Activated CD8-positive, alpha-beta memory T cell treated with anti-CD3 and anti-CD28 coated beads for 36 hours (primary cell): ENCODE results near the gene FSTL4. TPM values are rescaled to one million over a fixed set of nuclear protein-coding genes. Genes with fewer than 3 reads are reported as not detected.

Source experiments
- CTCF ChIA-PET: fragments of 350-600 bp; sonication (Branson Sonifier 250); formaldehyde crosslinking; loops from one replicate; lab custom pipeline; 2021; ENCODE audit warnings: antibody characterized with exemption; lab: Charles Lee
- POLR2A ChIA-PET: fragments of 350-600 bp; sonication (Branson Sonifier 250); formaldehyde crosslinking; loops from one replicate; lab custom pipeline; 2021; ENCODE audit warnings: antibody characterized with exemption; lab: Charles Lee
- total RNA-seq, 2 experiments: library from RNA; stranded (reverse); gene quantifications; one replicate each; pipeline ENCODE4 v1.2.3, GENCODE V29; 2021

Gene FSTL4
- total RNA-seq, 2 experiments from 2014 or later, result 0.30 TPM; not detected in 1

- ChIA-PET CTCF (no interaction called here), POLR2A (no interaction called here)
These were observed 337.8 kb downstream of the FSTL4 start for GRCh38 chr5:133274597-133274935.

GRCh38 chr5:133273661-133274596 lies 338.4 kb downstream of the FSTL4 start:
- ChIA-PET CTCF (no interaction called here), POLR2A (no interaction called here)

GRCh38 chr5:133272345-133272744 lies 340.0 kb downstream of the FSTL4 start:
- POLR2A ChIA-PET, result no interaction called here
- CTCF ChIA-PET, result no interaction called here

GRCh38 chr5:133271606-133272005 lies 340.7 kb downstream of the FSTL4 start:
- POLR2A ChIA-PET, result no interaction called here

GRCh38 chr5:133269691-133270090 lies 342.6 kb downstream of the FSTL4 start:
- POLR2A ChIA-PET, result no interaction called here
- CTCF ChIA-PET, result no interaction called here

More at GRCh38 chr5:133271606-133272005, 340.7 kb downstream of the FSTL4 start:
- CTCF ChIA-PET, result no interaction called here

GRCh38 chr5:133267601-133268000 lies 344.7 kb downstream of the FSTL4 start:
- CTCF ChIA-PET, result no interaction called here

GRCh38 chr5:133266966-133267365 lies 345.4 kb downstream of the FSTL4 start:
- POLR2A ChIA-PET, result no interaction called here
- CTCF ChIA-PET, result no interaction called here

More at GRCh38 chr5:133267601-133268000, 344.7 kb downstream of the FSTL4 start:
- POLR2A ChIA-PET, result no interaction called here

- ChIA-PET CTCF (no interaction called here), POLR2A (no interaction called here)
These were observed 345.8 kb downstream of the FSTL4 start for GRCh38 chr5:133266527-133266878.

- CTCF ChIA-PET, result no interaction called here
- POLR2A ChIA-PET, result no interaction called here
These were observed 346.4 kb downstream of the FSTL4 start for GRCh38 chr5:133265720-133266526.

GRCh38 chr5:133265257-133265656 lies 347.1 kb downstream of the FSTL4 start:
- POLR2A ChIA-PET, result no interaction called here
- CTCF ChIA-PET, result no interaction called here

- POLR2A ChIA-PET, result no interaction called here
- CTCF ChIA-PET, result no interaction called here
These were observed 349.7 kb downstream of the FSTL4 start for GRCh38 chr5:133262690-133263089.

GRCh38 chr5:133261993-133262392 lies 350.3 kb downstream of the FSTL4 start:
- ChIA-PET POLR2A (no interaction called here), CTCF (no interaction called here)

GRCh38 chr5:133260715-133261114 lies 351.6 kb downstream of the FSTL4 start:
- POLR2A ChIA-PET, result no interaction called here
- CTCF ChIA-PET, result no interaction called here

GRCh38 chr5:133259199-133259997 lies 352.9 kb downstream of the FSTL4 start:
- CTCF ChIA-PET, result interaction anchor here (0.7 kb wide), 1 partner anchor 60 kb away, joined by 3 read pairs; no protein-coding TSS in a partner anchor
- POLR2A ChIA-PET, result no interaction called here

GRCh38 chr5:133257977-133258376 lies 354.4 kb downstream of the FSTL4 start:
- CTCF ChIA-PET, result no interaction called here
- POLR2A ChIA-PET, result no interaction called here

- POLR2A ChIA-PET, result no interaction called here
- CTCF ChIA-PET, result no interaction called here
These were observed 356.1 kb downstream of the FSTL4 start for GRCh38 chr5:133256276-133256675.

GRCh38 chr5:133254803-133255202 lies 357.5 kb downstream of the FSTL4 start:
- ChIA-PET POLR2A (no interaction called here), CTCF (no interaction called here)

- POLR2A ChIA-PET, result no interaction called here
- CTCF ChIA-PET, result no interaction called here
These were observed 358.7 kb downstream of the FSTL4 start for GRCh38 chr5:133253671-133254070.

- ChIA-PET CTCF (no interaction called here), POLR2A (no interaction called here)
These were observed 359.3 kb downstream of the FSTL4 start for GRCh38 chr5:133253070-133253469.

GRCh38 chr5:133252133-133252480 lies 360.2 kb downstream of the FSTL4 start:
- POLR2A ChIA-PET, result no interaction called here
- CTCF ChIA-PET, result no interaction called here
